IMR-90 (cell line): Measurements from ENCODE around the gene CEBPZ. TPM values are rescaled to one million over a fixed set of nuclear protein-coding genes. Genes with fewer than 3 reads are reported as not detected.
A peak's percentile ranks its signal among the peaks of the same experiment; 100 is the strongest.

Experiments
- ATAC-seq: fragments of 200-7000 bp; cut with Tn5 transposase; 2 replicates; pipeline ENCODE4 v1.9.1; 2020; ENCODE audit warnings: low read depth, mild to moderate bottlenecking, moderate library complexity
- BruUV-seq: library from RNA; stranded (reverse); fragments of 400-500 nt; replicated peaks from 2 replicates; lab custom pipeline; 2021; lab: Mats Ljungman, UMichigan
- CTCF ChIA-PET: fragments of 300-600 bp; formaldehyde crosslinking; extraction: SDS; loops from one replicate; lab custom pipeline; 2021; ENCODE audit warnings: antibody characterized with exemption; lab: Yijun Ruan, JAX
- POLR2A ChIA-PET: fragments of 300-600 bp; sonication (Branson Sonifier 250); formaldehyde crosslinking; loops from one replicate; lab custom pipeline; 2022; ENCODE audit warnings: antibody characterized with exemption; ENCODE audit not compliant: unreplicated experiment; lab: Charles Lee
- DNase-seq: peaks from one replicate; pipeline ENCODE4 v3.0.0; 2013
- H2AFZ ChIP-seq: replicated peaks from 2 replicates; pipeline ENCODE3; 2013; ENCODE audit warnings: low read length, mild to moderate bottlenecking; ENCODE audit not compliant: poor library complexity
- H2AK5ac ChIP-seq: 2 replicates; pipeline ENCODE4 v1.6.1; 2013; ENCODE audit warnings: low read depth, low read length, inconsistent platforms
- H2AK9ac ChIP-seq: replicated peaks from 2 replicates; pipeline ENCODE3; 2013; ENCODE audit warnings: mild to moderate bottlenecking, low read depth, low read length, moderate library complexity; ENCODE audit not compliant: poor library complexity
- H2BK120ac ChIP-seq: 2 replicates; pipeline ENCODE4 v1.6.1; 2013; ENCODE audit warnings: low read depth, low read length, inconsistent platforms
- H2BK15ac ChIP-seq: 3 replicates; pipeline ENCODE4 v1.6.1; 2013; ENCODE audit warnings: low read depth, low read length, inconsistent platforms
- H2BK20ac ChIP-seq: 2 replicates; pipeline ENCODE4 v1.6.1; 2013; ENCODE audit warnings: low read depth, mild to moderate bottlenecking, inconsistent platforms, low read length, moderate library complexity
- H2BK5ac ChIP-seq: 2 replicates; pipeline ENCODE4 v1.6.1; 2013; ENCODE audit warnings: mild to moderate bottlenecking, low read depth, low read length, inconsistent platforms; ENCODE audit not compliant: poor library complexity, severe bottlenecking
- H3K14ac ChIP-seq: replicated peaks from 2 replicates; pipeline ENCODE4 v1.6.1; 2013; ENCODE audit warnings: low read depth, low read length, inconsistent platforms
- H3K18ac ChIP-seq: 2 replicates; pipeline ENCODE4 v1.6.1; 2013; ENCODE audit warnings: low read depth, low read length, control low read depth
- H3K23ac ChIP-seq: 2 replicates; pipeline ENCODE4 v1.6.1; 2013; ENCODE audit warnings: low read depth, low read length, inconsistent platforms
- H3K27ac ChIP-seq: 2 replicates; pipeline ENCODE4 v1.5.1; 2013; ENCODE audit warnings: mild to moderate bottlenecking, control low read depth, low read length; ENCODE audit not compliant: insufficient read depth
- H3K27me3 ChIP-seq: 2 replicates; pipeline ENCODE4 v1.6.1; 2013; ENCODE audit warnings: low read length; ENCODE audit not compliant: control insufficient read depth, insufficient read depth
- H3K36me3 ChIP-seq: 2 replicates; pipeline ENCODE4 v1.6.1; 2013; ENCODE audit warnings: low read length, mixed read lengths; ENCODE audit not compliant: control insufficient read depth, insufficient read depth
- H3K4ac ChIP-seq: 2 replicates; pipeline ENCODE4 v1.6.1; 2013; ENCODE audit warnings: low read depth, low read length, inconsistent platforms
- H3K4me1 ChIP-seq: 2 replicates; pipeline ENCODE4 v1.6.1; 2013; ENCODE audit warnings: low read length, mixed read lengths; ENCODE audit not compliant: control insufficient read depth, insufficient read depth
- H3K4me2 ChIP-seq: 2 replicates; pipeline ENCODE4 v1.6.1; 2013; ENCODE audit warnings: low read depth, mild to moderate bottlenecking, control low read depth, low read length, moderate library complexity
- H3K4me3 ChIP-seq: 2 replicates; pipeline ENCODE4 v1.5.1; 2013; ENCODE audit warnings: low read depth, mild to moderate bottlenecking, control low read depth, low read length, moderate library complexity; ENCODE audit not compliant: insufficient read depth
- H3K56ac ChIP-seq: 2 replicates; pipeline ENCODE4 v1.6.1; 2013; ENCODE audit warnings: low read length, inconsistent platforms; ENCODE audit not compliant: insufficient read depth; ENCODE audit errors: extremely low read depth
- H3K79me1 ChIP-seq, 2 experiments: 2 replicates each; pipeline ENCODE4 v1.6.1; 2013; ENCODE audit warnings: low read length in 2 of 2, inconsistent platforms in 1 of 2, low read depth in 1 of 2
- H3K9ac ChIP-seq: 2 replicates; pipeline ENCODE4 v1.6.1; 2013; ENCODE audit warnings: low read depth, low read length, control low read depth
- H3K9me1 ChIP-seq: 2 replicates; pipeline ENCODE4 v1.6.1; 2013; ENCODE audit warnings: low read length, inconsistent platforms; ENCODE audit not compliant: insufficient read depth
- H3K9me3 ChIP-seq: 2 replicates; pipeline ENCODE4 v1.6.1; 2013; ENCODE audit warnings: low read length; ENCODE audit not compliant: control insufficient read depth, insufficient read depth
- H4K20me1 ChIP-seq: 2 replicates; pipeline ENCODE4 v1.6.1; 2013; ENCODE audit warnings: low read length, inconsistent platforms; ENCODE audit not compliant: insufficient read depth
- H4K5ac ChIP-seq: 2 replicates; pipeline ENCODE4 v1.6.1; 2013; ENCODE audit warnings: mild to moderate bottlenecking, low read depth, low read length, control low read depth
- H4K8ac ChIP-seq, 2 experiments: 2 replicates each; pipeline ENCODE4 v1.6.1; 2013; ENCODE audit warnings: low read depth in 2 of 2, low read length in 2 of 2, control low read depth in 1 of 2, inconsistent platforms in 1 of 2
- H4K91ac ChIP-seq: 2 replicates; pipeline ENCODE4 v1.6.1; 2013; ENCODE audit warnings: low read depth, low read length, inconsistent platforms; ENCODE audit not compliant: insufficient read depth
- BHLHE40 ChIP-seq: fragments of 150-350 bp; IDR thresholded peaks from 2 replicates; pipeline ENCODE4 v1.6.1; 2016; ENCODE audit warnings: mild to moderate bottlenecking, low read depth, low read length
- CEBPB ChIP-seq: IDR thresholded peaks from 2 replicates; pipeline ENCODE4 v1.6.1; 2012; ENCODE audit warnings: low read depth, low read length, improper control_type of control experiment
- CHD1 ChIP-seq: IDR thresholded peaks from 2 replicates; pipeline ENCODE4 v1.6.1; 2012; ENCODE audit warnings: low read depth, low read length, improper control_type of control experiment
- CTCF ChIP-seq: conservative IDR thresholded peaks from 2 replicates; pipeline ENCODE4 v1.5.1; 2012; ENCODE audit warnings: mild to moderate bottlenecking, low read depth, low read length, improper control_type of control experiment
- ELK1 ChIP-seq: fragments of 150-350 bp; IDR thresholded peaks from 2 replicates; pipeline ENCODE4 v1.6.1; 2016; ENCODE audit warnings: low read depth, mild to moderate bottlenecking, low read length, moderate library complexity, borderline replicate concordance
- FOS ChIP-seq: fragments of 150-350 bp; IDR thresholded peaks from 2 replicates; pipeline ENCODE4 v1.6.1; 2016; ENCODE audit warnings: low read depth, low read length
- MAFK ChIP-seq: IDR thresholded peaks from 2 replicates; pipeline ENCODE4 v1.6.1; 2012; ENCODE audit warnings: low read depth, low read length, improper control_type of control experiment
- MAZ ChIP-seq: IDR thresholded peaks from 2 replicates; pipeline ENCODE4 v1.6.1; 2012; ENCODE audit warnings: low read depth, mild to moderate bottlenecking, low read length, improper control_type of control experiment, moderate library complexity, borderline replicate concordance
- MXI1 ChIP-seq: IDR thresholded peaks from 2 replicates; pipeline ENCODE4 v1.6.1; 2012; ENCODE audit warnings: low read depth, mild to moderate bottlenecking, low read length, moderate library complexity, borderline replicate concordance
- NFE2L2 ChIP-seq: fragments of 150-350 bp; IDR thresholded peaks from 2 replicates; pipeline ENCODE4 v1.6.1; 2016; ENCODE audit warnings: low read depth, mild to moderate bottlenecking, low read length
- POLR2A ChIP-seq: IDR thresholded peaks from 2 replicates; pipeline ENCODE4 v1.6.1; 2012; ENCODE audit warnings: mild to moderate bottlenecking, low read depth, low read length
- RAD21 ChIP-seq: IDR thresholded peaks from 2 replicates; pipeline ENCODE4 v1.6.1; 2012; ENCODE audit warnings: low read length, improper control_type of control experiment
- RCOR1 ChIP-seq: IDR thresholded peaks from 2 replicates; pipeline ENCODE4 v1.6.1; 2012; ENCODE audit warnings: mild to moderate bottlenecking, low read length, improper control_type of control experiment; ENCODE audit not compliant: insufficient replicate concordance
- RFX5 ChIP-seq: IDR thresholded peaks from 2 replicates; pipeline ENCODE4 v1.8.0; 2012; ENCODE audit warnings: low read depth, mild to moderate bottlenecking, low read length, moderate library complexity
- SMC3 ChIP-seq: fragments of 150-350 bp; IDR thresholded peaks from 2 replicates; pipeline ENCODE4 v1.6.1; 2016; ENCODE audit warnings: low read depth, mild to moderate bottlenecking, antibody characterized with exemption, low read length, moderate library complexity
- dilution Hi-C: fragments of 300-500 bp; cut with HindIII; formaldehyde crosslinking; loops from one replicate; pipeline ENCODE4 v1.14.3; 2018; ENCODE audit warnings: low sequenced_read_pairs; ENCODE audit not compliant: unreplicated experiment
- in situ Hi-C: fragments of 300-500 bp; cut with MboI; formaldehyde crosslinking; loops from 3 replicates; pipeline ENCODE4 v1.14.3; 2019; ENCODE audit warnings: low sequenced_read_pairs, inconsistent platforms, mixed read lengths
- intact Hi-C: fragments of 100-400 bp; cut with micrococcal nuclease; formaldehyde crosslinking; loops from 2 replicates; pipeline ENCODE4 v1.10.0; 2022
- polyA plus RNA-seq, 3 experiments: library from polyadenylated mRNA; depleted of rRNA; stranded (reverse); fragments of >200 nt; gene quantifications; 2 replicates each; pipeline ENCODE4 v1.2.3, GENCODE V29; 2012; ENCODE audit warnings: low replicate concordance in 1 of 3
- total RNA-seq: library from RNA; depleted of rRNA; stranded (reverse); fragments of >200 nt; gene quantifications from 2 replicates; pipeline ENCODE4 v1.2.3, GENCODE V29; 2012
- TF ChIP-seq, protein P1 (sequence below): fragments of 150-350 bp; IDR thresholded peaks from 2 replicates; pipeline ENCODE4 v1.6.1; 2017; ENCODE audit warnings: mild to moderate bottlenecking, antibody characterized with exemption, low read length, low read depth

CEBPZ gene
- total and polyA plus RNA-seq, 2 of the 4 experiments (the other 2 are of a cell fraction): 9.4 to 33.3 TPM

DNA sequence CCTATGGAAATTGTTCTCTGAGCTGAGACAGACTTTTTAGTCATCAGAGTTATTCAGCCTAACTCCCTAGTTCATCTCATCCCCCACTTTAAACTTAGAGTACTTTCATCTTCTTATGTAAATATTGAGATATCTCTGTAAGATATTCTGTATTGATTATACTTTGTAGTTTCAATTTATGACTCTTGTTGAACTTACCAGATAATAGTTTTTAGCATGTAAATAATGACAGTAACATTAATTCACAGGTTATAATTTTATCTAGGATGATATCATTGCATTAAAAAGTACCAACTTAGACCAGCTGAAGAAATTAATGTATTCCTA is 59.8 kb downstream of the CEBPZ start:
- ATAC-seq: peak; percentile 36; the same call in 1 of the 2 replicates
- Histone ChIP-seq H4K8ac (no peak overlapping the region), H2BK120ac (no peak overlapping the region), H3K4ac (no peak overlapping the region), H4K91ac (no peak overlapping the region), H3K23ac (no peak overlapping the region), H4K5ac (no peak overlapping the region), H3K27me3 (no peaks in the 10 kb centered on the region), H4K20me1 (no peaks in the 10 kb centered on the region), H2BK15ac (no peak overlapping the region), H3K9me1 (no peaks in the 10 kb centered on the region), H3K4me2 (no peak overlapping the region), H3K9me3 (no peaks in the 10 kb centered on the region), H2BK5ac (no peak overlapping the region), H2AK9ac (no peak overlapping the region), H3K18ac (no peak overlapping the region), H3K56ac (no peak overlapping the region), H3K4me3 (no peak overlapping the region), H2BK20ac (no peak overlapping the region), H3K79me1 (no peaks in the 10 kb centered on the region), H3K4me1 (0 out of 2 replicates have a peak, but pooled peaks cover 2% of the 10 kb centered on the region), H3K9ac (no peak overlapping the region), H3K27ac (no peak overlapping the region), H2AFZ (no peak overlapping the region), H3K14ac (no peak overlapping the region), H2AK5ac (no peak overlapping the region), H3K36me3 (no peaks in the 10 kb centered on the region)
- no peak for DNase-seq
- dilution Hi-C loops: no loop called here
- intact Hi-C loops: no loop called here
- no TSS peak for BruUV-seq
- no peak for TF ChIP-seq RAD21
- TF ChIP-seq CTCF: no peak
- TF ChIP-seq BHLHE40: no peak
- TF ChIP-seq FOS: no peak
- TF ChIP-seq, protein P1, sequence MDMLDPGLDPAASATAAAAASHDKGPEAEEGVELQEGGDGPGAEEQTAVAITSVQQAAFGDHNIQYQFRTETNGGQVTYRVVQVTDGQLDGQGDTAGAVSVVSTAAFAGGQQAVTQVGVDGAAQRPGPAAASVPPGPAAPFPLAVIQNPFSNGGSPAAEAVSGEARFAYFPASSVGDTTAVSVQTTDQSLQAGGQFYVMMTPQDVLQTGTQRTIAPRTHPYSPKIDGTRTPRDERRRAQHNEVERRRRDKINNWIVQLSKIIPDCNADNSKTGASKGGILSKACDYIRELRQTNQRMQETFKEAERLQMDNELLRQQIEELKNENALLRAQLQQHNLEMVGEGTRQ: no peak
- TF ChIP-seq RCOR1: no peak
- TF ChIP-seq CHD1: no peak
- no peak for TF ChIP-seq MAZ
- no peak for TF ChIP-seq CEBPB
- no peak for TF ChIP-seq ELK1
- no peak for TF ChIP-seq POLR2A
- TF ChIP-seq RFX5: no peak
- TF ChIP-seq MAFK: no peak
- TF ChIP-seq MXI1: no peak
- no peak for TF ChIP-seq SMC3
- no peak for TF ChIP-seq NFE2L2
- ChIA-PET POLR2A (no interaction called here), CTCF (no interaction called here)
- in situ Hi-C loops: loop anchor here (25.0 kb wide), 1 partner anchor 716 kb away; no protein-coding TSS in a partner anchor
